NCI-H460 (cell line): ENCODE data around the gene ABHD6. TPM values are rescaled to one million over a fixed set of nuclear protein-coding genes. Genes with fewer than 3 reads are reported as not detected.
"Not testable (repeated sequence)": the region's sequence is repeated elsewhere in the genome, so short reads cannot be mapped to it uniquely, and the experiment has no call there.

Experiments used
- DNase-seq: peaks from one replicate; pipeline ENCODE4 v3.0.0-alpha.2; 2016; ENCODE audit warnings: low read depth; ENCODE audit errors: extremely low read depth
- small RNA-seq, 2 experiments: library from RNA; depleted of rRNA; stranded (forward); fragments of <200 nt; gene quantifications; one replicate each; pipeline ENCODE3, GENCODE V24; 2014
- total RNA-seq: library from RNA; depleted of rRNA; stranded (reverse); fragments of >200 nt; shearing (Covaris generic); gene quantifications from 2 replicates; pipeline ENCODE4 v1.2.3, GENCODE V29; 2014; rRNA removed

Gene ABHD6
- total RNA-seq, 1 experiment from 2014 or later = 5.1 TPM

GRCh38 chr3:58337190-58337589, 99.6 kb downstream of the ABHD6 start:
- DNase-seq = no peak

GRCh38 chr3:58339146-58339545, 101.6 kb downstream of the ABHD6 start:
- not testable (repeated sequence) for DNase-seq

GRCh38 chr3:58340594-58341244, 103.1 kb downstream of the ABHD6 start:
- DNase-seq = no peak

GRCh38 chr3:58341376-58341775, 103.8 kb downstream of the ABHD6 start:
- no peak for DNase-seq

- DNase-seq = no peak
Observed at GRCh38 chr3:58342676-58343075, 105.1 kb downstream of the ABHD6 start.

Small RNAs within 50 kb of the gene (small RNA-seq; reads per million reads assigned to genes)
- 0 reads per million in 2 experiments for gene AC098479.1

Other genes starting within 250 kb of the ABHD6 start
- gene FLNB, start 229.4 kb upstream of the ABHD6 start, total RNA-seq = 496 and 497 TPM in 2 replicates
- not detected in 2 replicates for gene DNASE1L3, start 26.8 kb upstream of the ABHD6 start, total RNA-seq
- 17.8 and 17.9 TPM in 2 replicates for gene RPP14, start 68.5 kb downstream of the ABHD6 start, total RNA-seq
- gene HTD2, start 68.7 kb downstream of the ABHD6 start, total RNA-seq = 4.4 and 7.5 TPM in 2 replicates
- 28.3 and 29.1 TPM in 2 replicates for gene PXK, start 95.1 kb downstream of the ABHD6 start, total RNA-seq
- gene PDHB, start 196.0 kb downstream of the ABHD6 start, total RNA-seq = 64.1 and 73.9 TPM in 2 replicates